CD4-positive, alpha-beta T cell treated with Interleukin-12 subunit alpha and Interleukin-12 subunit beta, for 1 hour (primary cell): Measurements from ENCODE around the gene CASP8.
"Not testable (repeated sequence)": the region's sequence is repeated elsewhere in the genome, so short reads cannot be mapped to it uniquely, and the experiment has no call there.

Experiments
- DNase-seq: peaks from one replicate; pipeline ENCODE4 v3.0.0-alpha.2; 2020

CASP8 gene

DNA sequence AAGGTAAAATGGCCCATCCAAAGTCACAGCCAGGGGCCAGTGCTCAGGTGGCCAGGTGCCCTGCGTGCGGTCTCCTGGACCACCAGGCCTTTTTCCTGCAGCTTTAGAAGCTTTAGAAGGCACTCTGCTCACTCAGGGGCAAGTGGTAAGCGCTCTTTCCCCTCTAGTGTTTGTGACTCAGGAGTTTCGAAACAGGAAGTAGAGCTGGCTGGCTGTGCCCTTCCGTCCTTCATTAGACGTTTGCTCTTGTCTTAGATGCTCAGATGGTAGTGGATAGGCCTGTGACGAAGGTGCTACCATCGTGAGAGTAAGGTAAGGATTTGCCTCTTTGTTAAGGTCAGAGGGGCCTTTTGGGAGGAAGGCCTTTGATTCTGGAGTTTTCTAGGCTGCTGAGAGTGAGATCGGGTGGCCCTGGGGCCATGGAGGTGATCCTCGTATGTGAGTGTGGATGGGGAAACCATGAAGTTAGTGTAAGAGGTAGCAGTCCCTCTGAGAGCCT, at the start of gene CASP8:
Gene CASP8 (plus strand): TSS at position 235 of the 499 bp plus-strand sequence. CDS start 5,951 bp downstream, outside the sequence.
- peak; percentile 85 for DNase-seq

DNA sequence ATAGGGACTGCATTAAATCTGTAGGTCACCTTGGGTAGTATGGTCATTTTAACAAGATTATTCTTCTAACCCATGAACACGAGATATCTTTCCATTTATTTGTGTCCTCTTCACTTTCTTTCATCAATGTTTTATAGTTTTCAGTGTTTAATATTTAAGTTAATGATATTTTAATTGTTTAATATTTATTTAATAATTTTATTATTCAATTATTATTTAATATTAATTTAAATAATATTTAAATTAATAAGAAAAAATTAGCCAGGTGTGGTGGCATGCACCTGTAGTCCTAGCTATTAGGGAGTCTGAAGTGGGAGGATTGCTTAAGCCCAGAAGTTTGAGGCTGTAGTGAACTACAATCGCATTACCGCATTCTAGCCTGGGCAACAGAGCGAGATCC, 44.4 kb upstream of the CASP8 start:
- DNase-seq = no peak

DNA sequence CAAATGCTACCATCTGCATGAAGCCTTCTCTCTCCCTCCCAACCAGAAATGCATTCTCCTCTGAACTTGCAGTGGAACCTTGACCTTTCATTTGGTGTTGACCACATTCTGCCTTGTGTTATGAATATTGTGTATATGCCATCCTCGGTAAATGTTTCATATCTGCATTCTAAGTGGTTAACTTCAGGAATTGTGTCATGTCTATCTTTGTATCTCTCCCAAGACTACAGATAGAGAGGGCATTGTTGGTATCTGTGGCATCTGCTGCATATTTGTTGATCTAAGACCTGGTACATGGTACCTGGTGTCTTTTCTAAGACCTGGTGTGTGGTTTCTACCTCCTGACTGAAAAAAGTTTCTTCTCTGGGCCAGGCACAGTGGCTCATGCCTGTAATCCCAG, 43.4 kb upstream of the CASP8 start:
- no peak for DNase-seq

DNA sequence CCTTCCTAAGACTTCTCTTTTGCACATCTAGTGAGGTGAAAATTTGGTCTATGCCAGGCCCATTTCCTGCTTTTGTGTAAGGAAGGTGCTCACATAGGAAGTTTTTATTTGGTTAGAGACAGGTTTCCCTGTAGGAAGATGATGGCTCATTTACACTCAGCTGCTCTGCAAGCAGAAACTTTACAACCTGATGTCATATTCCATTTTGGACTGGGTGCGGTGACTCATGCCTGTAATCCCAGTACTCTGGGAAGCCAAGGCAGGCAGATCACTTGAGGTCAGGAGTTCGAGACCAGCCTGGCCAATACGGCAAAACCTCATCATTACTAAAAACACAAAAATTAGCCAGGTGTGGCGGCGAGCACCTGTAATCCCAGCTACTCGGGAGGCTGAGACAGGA, 41.6 kb upstream of the CASP8 start:
- DNase-seq = no peak

DNA sequence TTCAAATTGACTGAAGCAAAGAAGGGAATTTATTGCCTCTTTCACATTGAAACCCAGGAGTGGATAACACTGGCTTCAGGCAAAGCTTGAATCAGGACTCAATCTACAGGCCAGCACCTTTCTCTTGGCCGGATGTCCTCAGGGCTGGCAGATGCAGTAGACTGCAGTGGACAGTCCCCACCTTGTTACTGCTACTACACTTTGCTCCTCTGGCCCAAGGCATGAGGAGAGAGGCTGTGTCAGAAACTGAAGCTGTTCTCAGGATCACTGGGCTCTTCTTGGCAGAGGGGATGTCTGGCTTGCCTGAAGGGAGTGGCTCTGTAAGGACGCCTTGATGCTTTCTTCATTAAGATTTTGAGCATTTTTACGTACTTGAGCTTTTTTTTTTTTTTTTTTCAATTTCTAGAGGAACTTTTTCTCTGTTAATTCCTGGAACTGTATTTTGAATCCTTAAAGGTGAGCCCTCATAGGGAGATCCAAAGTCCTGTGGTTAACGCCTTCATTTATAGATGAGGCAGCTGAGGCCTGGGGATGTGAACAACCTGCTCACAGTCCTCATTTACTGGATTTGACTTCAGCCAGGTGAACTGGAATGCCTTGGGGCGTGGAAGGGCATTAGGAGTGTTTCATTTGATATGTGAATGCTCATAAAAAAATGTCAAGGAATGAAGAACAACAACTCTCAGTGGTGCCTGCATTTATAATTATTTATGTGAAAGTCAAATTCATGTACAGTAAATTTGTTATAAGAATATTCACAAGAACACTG, 40.8 kb upstream of the CASP8 start:
- no peak for DNase-seq

DNA sequence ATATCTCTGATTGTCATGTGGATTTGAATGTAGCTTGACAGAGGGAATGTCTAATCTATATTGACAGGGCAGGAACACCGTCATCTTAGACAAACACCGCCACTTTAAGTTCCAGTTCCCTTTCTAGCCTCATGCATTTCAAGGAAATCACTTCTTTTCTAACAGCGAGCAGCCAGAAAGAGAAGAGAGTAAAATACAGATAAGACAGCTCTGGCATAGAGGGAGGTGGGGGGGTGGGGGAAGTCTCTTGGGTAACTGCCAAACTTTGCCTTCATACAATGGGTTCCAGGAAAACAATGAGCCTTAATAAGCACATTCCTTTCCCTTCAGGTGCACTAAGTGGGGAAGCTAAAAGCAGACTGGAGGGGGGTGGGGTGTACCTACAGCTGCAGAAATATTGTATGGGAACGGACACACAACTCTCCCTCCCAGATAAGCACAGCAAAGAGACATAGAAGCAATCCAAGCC, 40.2 kb upstream of the CASP8 start:
- no peak for DNase-seq

DNA sequence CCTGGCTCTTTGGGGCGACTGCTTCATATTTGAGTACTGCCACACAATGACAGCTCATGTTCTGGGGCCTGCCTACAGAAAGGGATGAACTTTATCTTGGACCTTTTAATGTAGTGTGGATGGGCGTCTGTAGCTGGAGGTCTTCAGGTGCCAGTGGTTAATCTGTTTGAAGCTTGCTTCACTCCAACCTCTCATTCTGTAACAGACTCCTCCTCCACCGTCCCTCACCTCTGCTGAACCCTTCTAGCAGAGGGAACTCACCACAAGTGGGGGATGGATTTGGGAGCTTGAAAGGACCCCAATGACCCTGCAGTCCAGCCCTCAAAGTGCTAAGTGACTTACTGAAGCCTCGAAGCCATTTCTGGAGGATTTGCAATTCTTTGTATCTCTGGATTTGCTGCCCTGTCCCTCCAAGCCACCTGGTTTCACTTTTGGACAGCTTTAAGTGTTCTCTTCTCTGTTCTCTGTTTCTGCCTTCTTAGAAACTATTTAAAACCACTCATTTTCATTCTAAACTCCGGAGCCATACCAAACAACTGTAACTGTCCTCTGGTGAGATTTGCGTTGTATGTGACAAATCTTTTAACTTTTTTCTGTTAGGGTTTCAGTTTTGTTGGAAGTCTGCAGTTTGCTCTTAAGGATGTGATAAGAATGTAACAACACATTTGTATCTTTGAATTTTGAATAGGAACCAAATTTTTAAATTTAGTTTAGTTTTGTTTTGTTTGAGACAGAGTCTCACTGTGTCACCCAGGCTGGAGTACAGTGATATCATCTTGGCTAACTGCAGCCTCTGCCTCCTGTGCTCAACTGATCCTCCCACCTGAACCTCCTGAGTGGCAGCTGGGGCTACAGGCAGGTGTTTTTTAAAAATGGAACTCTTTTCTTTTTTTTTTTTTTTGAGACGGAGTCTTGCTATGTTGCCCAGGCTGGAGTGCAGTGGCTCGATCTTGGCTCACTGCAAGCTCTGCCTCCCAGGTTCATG, 37.0 kb upstream of the CASP8 start:
- no peak for DNase-seq

DNA sequence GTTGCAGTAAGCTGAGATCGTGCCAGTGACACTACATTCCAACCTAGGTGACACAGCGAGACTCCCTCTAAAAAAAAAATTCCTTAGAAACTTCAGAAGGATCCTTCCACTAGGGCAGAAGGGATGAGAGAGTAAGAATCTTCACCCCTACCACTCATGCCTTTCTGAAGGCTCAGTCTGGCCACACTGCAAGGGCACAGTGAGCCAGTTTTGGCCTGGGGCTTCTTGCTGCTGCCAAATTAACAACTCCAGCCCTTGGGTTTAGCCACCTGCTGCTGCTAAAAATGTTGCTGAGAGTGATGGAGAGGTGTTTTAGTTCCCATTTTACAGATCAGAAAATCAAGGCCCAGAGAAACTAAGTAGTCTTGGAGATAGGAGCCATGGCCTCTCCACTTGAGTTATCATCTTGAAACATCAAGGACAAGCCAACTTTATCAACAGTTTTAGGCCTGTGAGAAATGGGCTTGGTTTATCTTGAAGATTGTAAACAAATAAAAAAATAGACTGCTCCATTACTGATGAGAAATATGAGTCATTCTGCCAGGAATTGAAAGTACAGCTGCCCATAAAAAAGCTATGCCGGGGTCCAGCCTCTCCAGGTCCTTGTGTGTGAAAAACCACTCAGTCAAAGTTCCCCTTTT, 31.9 kb upstream of the CASP8 start:
- DNase-seq = no peak

DNA sequence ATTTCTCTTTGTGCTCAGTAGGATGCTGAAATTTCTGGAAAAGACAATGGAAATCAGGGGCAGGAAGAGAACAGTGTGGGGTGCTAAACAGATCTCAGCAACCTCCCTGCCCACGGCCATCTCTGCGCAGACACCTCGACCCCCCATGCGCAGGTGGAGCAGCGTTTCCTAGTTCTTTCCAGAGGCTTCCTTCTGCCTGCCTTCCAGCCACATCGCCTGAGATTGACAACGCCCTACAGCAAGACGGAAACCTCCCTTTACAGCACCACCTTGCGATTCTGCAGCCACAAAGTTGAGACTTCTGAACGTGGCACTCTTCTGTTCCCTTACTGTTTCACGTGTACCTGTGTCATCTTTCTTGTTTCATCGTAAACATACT, 31.4 kb upstream of the CASP8 start:
- no peak for DNase-seq

DNA sequence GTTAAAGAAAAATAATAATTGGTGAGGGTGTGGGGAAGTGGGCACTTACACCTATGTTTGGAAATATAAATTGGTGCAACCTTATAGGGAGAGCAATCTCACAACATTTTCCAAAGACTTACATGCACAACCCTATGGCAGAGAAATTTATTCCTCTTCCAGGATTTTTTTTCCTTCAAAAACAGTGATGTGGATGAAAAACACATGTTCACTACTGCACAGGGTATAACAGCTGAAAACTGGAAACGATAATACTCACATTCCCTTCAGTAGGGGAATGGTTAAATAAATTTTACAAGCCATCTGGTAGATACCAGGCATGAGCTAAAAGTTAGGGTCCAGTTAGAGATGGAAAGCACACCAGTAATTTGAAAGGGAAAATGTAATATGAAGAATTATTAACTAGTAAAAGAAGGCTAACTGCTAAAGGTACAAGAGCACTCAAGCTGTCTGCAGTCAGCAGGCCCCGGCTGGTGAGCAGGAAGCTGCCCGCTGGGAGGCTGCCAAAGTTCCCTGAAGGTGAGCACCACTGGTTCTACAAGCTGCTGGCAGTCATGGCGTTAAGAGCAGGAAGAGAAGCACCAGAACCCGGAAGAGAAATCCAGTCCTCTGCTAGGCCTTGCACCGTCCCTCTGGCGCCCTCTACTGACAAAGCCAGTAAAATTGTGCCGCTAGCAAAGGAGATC, 28.4 kb upstream of the CASP8 start:
- peak; percentile 93 for DNase-seq

DNA sequence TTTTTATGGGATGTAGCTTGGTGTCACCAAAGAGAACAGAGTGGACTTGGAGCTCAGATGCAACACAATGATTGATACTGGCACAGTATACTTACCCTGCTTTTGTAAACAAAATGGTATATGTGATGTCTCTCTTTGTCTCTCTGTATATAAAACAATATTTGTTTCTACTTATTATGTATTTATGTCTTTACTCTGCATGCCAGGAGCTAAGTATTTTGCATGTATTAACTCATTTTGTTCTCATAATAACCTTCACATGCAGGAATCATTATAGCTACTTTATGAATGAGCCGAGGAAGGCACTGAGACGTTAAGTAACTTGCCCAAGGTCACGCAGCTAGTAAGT, 27.9 kb upstream of the CASP8 start:
- DNase-seq = no peak

DNA sequence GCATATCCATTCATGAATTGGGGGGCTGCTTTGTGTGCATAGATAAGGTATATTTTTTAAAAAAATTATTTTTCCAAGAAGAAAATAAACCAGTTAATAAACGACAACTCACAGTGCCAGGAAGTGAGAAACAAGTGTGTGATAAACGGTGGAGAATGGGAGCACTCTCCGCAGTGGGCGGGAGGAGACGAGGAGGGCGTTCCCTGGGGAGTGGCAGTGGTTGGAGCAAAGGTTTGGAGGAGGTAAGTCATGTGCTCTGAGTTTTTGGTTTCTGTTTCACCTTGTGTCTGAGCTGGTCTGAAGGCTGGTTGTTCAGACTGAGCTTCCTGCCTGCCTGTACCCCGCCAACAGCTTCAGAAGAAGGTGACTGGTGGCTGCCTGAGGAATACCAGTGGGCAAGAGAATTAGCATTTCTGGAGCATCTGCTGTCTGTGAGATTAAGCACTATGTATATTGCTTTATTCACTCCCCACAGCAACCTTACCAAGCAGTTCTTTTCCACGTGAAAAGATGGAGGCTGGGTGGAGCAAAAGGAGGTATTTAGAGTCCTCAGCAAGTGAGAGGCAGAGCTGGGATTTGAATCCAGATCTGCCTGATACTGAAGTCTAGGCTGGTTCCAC, 27.0 kb upstream of the CASP8 start:
- peak; percentile 89 for DNase-seq

DNA sequence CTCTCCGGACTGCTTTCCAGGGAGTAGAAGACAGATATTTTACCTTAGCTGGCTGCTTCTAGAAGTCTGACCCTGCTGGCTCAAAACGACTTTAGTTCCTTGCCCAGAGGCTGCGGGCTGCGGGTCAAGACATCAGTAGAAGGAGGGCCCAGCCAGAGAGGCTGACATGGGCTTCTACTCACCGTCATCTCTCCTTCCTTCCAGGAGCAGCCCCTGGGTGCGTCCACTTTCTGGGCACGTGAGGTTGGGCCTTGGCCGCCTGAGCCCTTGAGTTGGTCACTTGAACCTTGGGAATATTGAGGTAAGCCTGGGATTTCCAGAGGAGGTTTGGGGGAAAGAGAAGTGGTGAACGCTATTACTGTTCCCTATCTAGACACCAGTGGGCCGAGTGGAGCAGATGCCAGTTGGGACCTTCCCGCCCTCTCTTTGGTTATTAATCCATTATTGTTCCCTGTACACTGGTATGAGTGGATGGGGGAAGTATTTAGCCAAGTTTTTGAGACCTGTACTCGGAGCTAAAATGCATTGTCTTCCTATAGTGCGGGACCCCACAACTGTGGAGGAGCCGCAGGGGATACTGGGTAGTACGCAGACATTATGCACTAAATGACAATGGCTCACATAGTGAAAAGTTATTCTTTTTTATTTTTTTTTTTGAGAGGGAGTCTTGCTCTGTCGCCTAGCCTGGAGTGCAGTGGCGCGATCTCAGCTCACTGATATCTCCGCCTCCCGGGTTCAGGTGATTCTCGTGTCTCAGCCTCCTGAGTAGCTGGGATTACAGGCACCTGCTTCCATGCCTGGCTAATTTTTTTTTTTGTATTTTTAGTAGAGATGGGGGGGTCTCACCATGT, 26.3 kb upstream of the CASP8 start:
- peak; percentile 23 for DNase-seq

DNA sequence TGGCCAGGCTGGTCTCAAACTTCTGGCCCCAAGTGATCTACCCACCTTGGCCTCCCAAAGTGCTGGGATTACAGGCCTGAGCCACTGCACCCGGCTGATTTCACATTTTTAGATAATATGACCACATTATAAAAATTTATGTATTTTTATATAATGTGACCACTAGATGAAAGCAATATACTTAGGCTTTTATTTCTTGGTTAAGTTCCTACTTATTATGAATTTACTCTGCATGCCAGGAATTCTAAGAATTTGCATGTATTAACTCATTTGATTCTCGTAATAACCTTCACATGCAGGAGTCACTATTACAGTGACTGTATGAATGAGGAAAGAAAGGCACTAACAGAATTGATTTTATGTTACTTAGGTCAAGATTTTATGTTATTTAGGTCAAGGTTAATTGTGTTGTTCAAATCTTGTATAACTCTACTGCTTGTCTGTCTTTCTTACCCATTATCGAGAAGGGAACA, 25.6 kb upstream of the CASP8 start:
- DNase-seq = no peak

DNA sequence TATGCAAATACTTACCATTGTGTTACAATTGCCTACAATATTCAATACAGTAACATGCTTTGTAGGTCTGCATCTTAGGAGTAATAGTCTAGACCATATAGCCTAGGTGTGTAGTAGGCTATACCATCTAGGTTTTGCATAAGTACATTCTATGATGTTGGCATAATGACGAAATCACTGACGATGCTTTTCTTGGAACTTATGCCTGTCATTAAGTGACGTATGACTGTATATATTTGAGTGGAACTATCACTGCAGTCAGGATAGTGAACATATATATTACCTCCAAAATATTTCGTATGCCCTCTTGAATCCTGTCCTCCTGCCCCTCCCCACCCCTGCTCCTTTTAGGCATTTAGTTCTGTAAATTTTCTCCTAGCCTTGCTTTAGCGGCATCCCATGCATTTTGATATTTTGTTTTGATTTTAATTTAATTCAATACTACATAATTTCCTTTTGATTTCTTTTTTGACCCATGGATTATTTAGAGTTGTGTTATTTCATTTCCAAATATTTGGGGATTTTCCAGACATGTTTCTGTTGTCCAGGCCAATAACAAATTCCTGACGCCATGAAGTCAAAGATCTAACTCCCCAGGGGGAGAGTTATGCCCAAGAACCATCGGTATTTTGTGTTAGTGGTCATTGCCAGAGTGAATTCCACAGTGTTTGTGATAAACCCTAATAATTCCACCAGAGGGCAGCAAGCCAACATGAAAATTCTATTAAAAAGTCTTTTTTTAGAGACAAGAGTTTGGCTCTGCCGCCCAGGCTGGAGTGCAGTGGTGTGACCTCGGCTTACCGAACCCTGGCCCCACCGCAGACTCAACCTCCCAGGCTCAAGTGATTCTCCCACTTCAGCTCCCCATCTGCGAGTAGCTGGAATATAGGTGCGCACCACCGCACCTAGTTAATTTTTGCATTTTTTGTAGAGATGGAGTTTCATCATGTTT, 24.2 kb upstream of the CASP8 start:
- peak; percentile 83 for DNase-seq

DNA sequence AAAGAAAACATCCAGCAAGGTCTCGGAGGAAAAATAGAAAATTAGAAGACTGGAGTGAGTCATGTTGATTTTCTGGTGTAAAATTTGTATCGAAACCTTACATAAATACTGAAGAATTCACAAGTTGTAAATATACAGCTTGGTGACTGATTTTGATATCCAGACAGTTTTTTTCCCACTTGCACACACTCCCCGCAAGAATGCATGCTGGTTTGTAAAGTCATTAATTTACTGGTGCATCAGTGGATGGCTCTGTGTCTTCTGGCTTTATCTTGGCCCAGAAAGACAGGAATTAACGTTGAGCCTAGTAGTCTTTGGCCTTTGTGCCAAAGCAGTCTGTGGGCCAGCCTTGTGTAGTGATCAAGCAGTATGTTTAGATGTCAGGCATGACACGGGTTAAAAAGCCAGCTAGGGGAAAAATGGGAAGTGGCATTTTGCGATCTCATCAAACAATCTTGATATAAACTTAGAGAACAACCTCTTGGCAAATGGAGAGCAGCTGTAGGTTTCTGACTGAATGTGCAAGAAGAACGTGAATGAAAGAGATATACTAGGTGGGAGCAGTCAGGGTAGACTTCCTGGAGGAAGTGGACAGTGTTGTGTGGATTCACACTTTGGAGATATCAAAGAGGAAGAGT, 22.7 kb upstream of the CASP8 start:
- DNase-seq = no peak

DNA sequence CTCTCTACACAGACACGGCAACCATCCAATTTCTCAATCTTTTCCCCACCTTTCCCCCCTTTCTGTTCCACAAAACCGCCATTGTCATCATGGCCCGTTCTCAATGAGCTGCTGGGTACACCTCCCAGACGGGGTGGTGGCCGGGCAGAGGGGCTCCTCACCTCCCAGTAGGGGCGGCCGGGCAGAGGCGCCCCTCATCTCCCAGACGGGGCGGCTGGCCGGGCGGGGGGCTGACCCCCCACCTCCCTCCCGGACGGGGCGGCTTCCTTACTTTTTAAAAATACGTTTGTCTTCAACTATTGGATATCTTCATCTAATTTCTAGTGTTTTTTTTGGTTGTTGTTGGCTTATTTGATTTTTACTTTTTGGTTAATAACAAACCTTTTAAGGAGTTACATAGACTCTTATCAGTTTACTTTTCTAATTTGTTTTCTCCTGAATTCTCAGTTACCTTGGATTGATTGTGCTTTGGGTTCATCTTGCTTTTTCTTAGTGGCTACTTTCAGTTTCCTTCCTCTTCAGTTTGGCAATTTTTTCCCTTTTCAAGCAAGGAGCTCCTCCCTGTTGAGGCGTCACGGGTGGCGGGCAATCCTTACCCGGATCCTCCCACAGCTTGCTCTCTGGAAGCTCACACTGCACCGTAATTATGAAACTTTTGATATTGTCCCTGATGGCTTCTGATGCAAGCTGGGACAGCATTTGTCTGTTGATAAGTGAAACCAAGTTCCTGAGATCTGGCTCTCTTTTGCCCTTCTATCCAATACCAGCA, 21.0 kb upstream of the CASP8 start:
- DNase-seq = not testable (repeated sequence)

DNA sequence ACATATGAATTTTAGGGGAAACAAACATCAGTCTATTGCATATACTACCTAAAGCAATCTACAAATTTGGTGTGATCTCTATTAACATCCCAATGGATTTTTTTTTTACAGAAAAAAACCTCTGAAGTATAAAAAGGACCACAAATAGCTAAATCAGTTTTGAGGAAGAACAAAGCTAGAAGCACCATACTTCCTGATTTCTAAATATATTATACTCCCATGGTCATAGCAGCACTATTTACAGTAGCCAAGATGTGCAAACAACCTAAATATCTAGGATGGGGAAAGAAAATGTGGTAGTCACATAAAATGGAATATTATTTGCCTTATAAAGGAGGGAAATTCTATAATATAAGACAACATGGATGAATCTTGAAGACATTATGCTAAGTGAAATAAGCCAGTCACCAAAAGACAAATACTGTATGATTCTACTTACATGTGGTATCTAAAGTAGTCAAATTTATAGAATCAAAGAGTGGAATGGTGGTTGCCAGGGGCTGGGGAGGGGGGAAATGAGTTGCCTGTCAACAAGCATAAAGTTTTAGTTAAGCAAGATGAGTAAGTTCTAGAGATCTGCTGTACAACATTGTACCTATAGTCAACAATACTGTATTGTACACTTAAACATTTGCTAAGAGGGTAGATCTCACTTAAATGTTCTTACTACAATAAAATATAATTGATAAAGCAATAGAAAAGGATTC, 17.6 kb upstream of the CASP8 start:
- DNase-seq = no peak
